Measurements from ENCODE around the gene GPATCH2L. TPM values are rescaled to one million over a fixed set of nuclear protein-coding genes. Genes with fewer than 3 reads are reported as not detected.

The GPATCH2L gene
- total RNA-seq, 2 donors from 2014 or later = 111 to 116 TPM

DNA sequence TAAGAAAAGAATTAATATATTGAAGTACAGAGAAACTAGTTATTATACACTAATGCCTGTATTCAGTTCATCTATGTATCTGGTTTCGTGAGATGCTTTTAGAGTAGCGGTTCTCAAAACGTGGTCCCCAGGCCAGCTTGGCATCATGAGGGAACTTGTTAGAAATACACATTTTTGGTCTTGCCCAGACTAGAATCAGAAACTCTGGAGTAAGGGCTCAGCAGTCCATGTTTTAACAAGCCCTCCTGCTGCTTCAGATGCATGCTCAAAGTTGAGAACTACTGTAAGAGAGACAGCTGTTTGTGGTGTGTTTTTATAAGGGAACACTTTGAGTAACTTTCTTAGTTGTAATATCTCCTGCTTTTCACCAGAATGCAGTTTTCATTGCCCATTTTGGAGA is 18.1 kb downstream of the GPATCH2L start:
- H3K27ac Mint-ChIP-seq = no peak overlapping the region

GRCh38 chr14:76174982-76175381 is 23.3 kb downstream of the GPATCH2L start:
- TF ChIP-seq, protein P1, sequence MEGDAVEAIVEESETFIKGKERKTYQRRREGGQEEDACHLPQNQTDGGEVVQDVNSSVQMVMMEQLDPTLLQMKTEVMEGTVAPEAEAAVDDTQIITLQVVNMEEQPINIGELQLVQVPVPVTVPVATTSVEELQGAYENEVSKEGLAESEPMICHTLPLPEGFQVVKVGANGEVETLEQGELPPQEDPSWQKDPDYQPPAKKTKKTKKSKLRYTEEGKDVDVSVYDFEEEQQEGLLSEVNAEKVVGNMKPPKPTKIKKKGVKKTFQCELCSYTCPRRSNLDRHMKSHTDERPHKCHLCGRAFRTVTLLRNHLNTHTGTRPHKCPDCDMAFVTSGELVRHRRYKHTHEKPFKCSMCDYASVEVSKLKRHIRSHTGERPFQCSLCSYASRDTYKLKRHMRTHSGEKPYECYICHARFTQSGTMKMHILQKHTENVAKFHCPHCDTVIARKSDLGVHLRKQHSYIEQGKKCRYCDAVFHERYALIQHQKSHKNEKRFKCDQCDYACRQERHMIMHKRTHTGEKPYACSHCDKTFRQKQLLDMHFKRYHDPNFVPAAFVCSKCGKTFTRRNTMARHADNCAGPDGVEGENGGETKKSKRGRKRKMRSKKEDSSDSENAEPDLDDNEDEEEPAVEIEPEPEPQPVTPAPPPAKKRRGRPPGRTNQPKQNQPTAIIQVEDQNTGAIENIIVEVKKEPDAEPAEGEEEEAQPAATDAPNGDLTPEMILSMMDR (conservative IDR thresholded peaks at IDR 0.05) = no peak
- Histone ChIP-seq H3K9ac (ENCODE audit: extremely low read depth, low read length, poor library complexity, severe bottlenecking) (no peak overlapping the region), H3K27me3 (ENCODE audit: control insufficient read depth, insufficient read depth, low read length, poor library complexity, severe bottlenecking) (no peaks in the 10 kb centered on the region), H3K4me3 (ENCODE audit: low read length) (no peak overlapping the region), H3K36me3 (ENCODE audit: control insufficient read depth, insufficient read depth, low read length) (peaks cover 90% of the 10 kb centered on the region), H3K27ac (ENCODE audit: low read depth, low read length) (no peak overlapping the region), H3K9me3 (ENCODE audit: control insufficient read depth, low read length) (peaks cover 12% of the 10 kb centered on the region), H3K4me1 (ENCODE audit: control insufficient read depth, insufficient read depth, low read length) (no peaks in the 10 kb centered on the region)
- Mint-ChIP-seq H3K36me3 (ENCODE audit: low read depth) (peaks cover 74% of the 10 kb centered on the region), H3K27me3 (ENCODE audit: insufficient read depth) (no peaks in the 10 kb centered on the region), H3K9me3 (peaks cover 2% of the 10 kb centered on the region), H3K4me1 (peaks cover 4% of the 10 kb centered on the region), H3K4me3 (no peak overlapping the region), H3K27ac (no peak overlapping the region)
- WGBS, 2 experiments (ENCODE audit: insufficient coverage in 1 of 2, insufficient read length in 1 of 2) = 95% methylated on average over 2 of the region's 2 CpGs; no CpG with 5 or more reads in 1 of the 2 experiments
- DNase-seq = no peak

More for the DNA sequence above, 18.1 kb downstream of the GPATCH2L start:
- peaks cover 63% of the 10 kb centered on the region for H3K36me3 Mint-ChIP-seq (ENCODE audit: low read depth)
- peaks cover 4% of the 10 kb centered on the region for H3K4me1 Mint-ChIP-seq
- Histone ChIP-seq H3K4me3 (ENCODE audit: low read length) (no peak overlapping the region), H3K27ac (ENCODE audit: low read depth, low read length) (no peak overlapping the region), H3K9me3 (ENCODE audit: control insufficient read depth, low read length) (no peaks in the 10 kb centered on the region), H3K36me3 (ENCODE audit: control insufficient read depth, insufficient read depth, low read length) (peaks cover 83% of the 10 kb centered on the region), H3K27me3 (ENCODE audit: control insufficient read depth, insufficient read depth, low read length, poor library complexity, severe bottlenecking) (no peaks in the 10 kb centered on the region), H3K4me1 (ENCODE audit: control insufficient read depth, insufficient read depth, low read length) (no peaks in the 10 kb centered on the region), H3K9ac (ENCODE audit: extremely low read depth, low read length, poor library complexity, severe bottlenecking) (no peak overlapping the region)
- TF ChIP-seq, protein P1 (conservative IDR thresholded peaks at IDR 0.05) = no peak
- no peak for DNase-seq
- no peak overlapping the region for H3K4me3 Mint-ChIP-seq
- no peaks in the 10 kb centered on the region for H3K27me3 Mint-ChIP-seq (ENCODE audit: insufficient read depth)
- 95 to 100% methylated on average over 3 of the region's 3 CpGs for WGBS, 2 experiments (ENCODE audit: insufficient coverage in 1 of 2, insufficient read length in 1 of 2)
- H3K9me3 Mint-ChIP-seq = no peaks in the 10 kb centered on the region

- Mint-ChIP-seq H3K4me3 (no peak overlapping the region), H3K4me1 (peaks cover 4% of the 10 kb centered on the region), H3K9me3 (peaks cover 2% of the 10 kb centered on the region), H3K27me3 (ENCODE audit: insufficient read depth) (no peaks in the 10 kb centered on the region), H3K36me3 (ENCODE audit: low read depth) (peaks cover 77% of the 10 kb centered on the region), H3K27ac (no peak overlapping the region)
- no peaks in the 10 kb centered on the region for H3K27me3 ChIP-seq (ENCODE audit: control insufficient read depth, insufficient read depth, low read length, poor library complexity, severe bottlenecking)
- H3K4me1 ChIP-seq (ENCODE audit: control insufficient read depth, insufficient read depth, low read length) = no peaks in the 10 kb centered on the region
- H3K36me3 ChIP-seq (ENCODE audit: control insufficient read depth, insufficient read depth, low read length) = peaks cover 91% of the 10 kb centered on the region
- H3K27ac ChIP-seq (ENCODE audit: low read depth, low read length) = no peak overlapping the region
- TF ChIP-seq, protein P1 (conservative IDR thresholded peaks at IDR 0.05) = no peak
- H3K9ac ChIP-seq (ENCODE audit: extremely low read depth, low read length, poor library complexity, severe bottlenecking) = no peak overlapping the region
- WGBS, 2 experiments (ENCODE audit: insufficient coverage in 1 of 2, insufficient read length in 1 of 2) = 88% methylated on average over 3 of the region's 3 CpGs; no CpG with 5 or more reads in 1 of the 2 experiments
- DNase-seq = no peak
- H3K4me3 ChIP-seq (ENCODE audit: low read length) = no peak overlapping the region
- H3K9me3 ChIP-seq (ENCODE audit: control insufficient read depth, low read length) = peaks cover 12% of the 10 kb centered on the region
Measured at GRCh38 chr14:76175942-76176341, 24.2 kb downstream of the GPATCH2L start.

Data from endodermal cell (in vitro differentiated cells).